Midbrain (tissue), 1 donor: Measurements from ENCODE around the gene FOSL2.

Experiments used
- DNase-seq: peaks from one replicate; lab custom pipeline; 2025; lab: John Stamatoyannopoulos, UW

FOSL2 gene

DNA sequence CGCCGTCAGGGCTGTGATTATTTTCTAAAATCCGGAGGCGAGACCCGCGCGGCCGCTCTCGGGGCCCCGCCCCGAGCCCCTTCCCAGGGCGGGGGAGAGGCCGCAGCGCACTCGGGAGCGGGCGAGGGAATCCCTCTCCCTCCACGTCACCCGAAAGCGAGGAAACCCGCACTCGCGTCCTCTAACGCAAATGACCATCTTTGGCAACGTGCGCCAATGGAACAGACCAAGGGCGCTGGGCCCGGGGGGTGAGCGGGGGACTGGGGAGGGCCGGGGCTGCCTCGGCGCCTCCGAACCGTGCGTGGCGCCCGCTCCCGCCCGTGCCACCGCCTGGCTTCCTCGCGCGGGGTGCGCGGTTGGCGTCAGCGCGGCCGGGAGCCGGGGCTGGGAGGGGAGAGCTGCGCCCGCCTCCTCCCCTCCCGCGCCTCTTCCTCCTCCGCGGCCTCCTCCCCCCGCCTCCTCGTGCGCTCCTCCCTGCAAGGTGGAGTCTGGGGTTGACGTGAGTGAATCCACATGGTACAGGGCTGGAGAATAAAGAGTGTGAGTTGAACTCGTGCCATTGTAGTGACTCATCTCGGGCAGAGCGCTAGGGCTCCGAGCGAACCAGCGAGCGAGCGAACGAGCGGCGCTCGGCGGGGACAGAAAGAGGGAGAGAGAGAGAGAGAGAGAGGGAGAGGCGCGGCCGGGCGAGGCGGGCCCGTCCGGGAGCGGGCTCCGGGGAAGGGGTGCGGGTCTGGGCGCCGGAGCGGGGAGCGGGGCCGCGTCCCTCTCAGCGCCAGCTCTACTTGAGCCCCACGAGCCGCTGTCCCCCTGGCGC lies at the start of gene FOSL2:
Gene FOSL2, plus strand, starts transcription at position 562 of the 817 bp plus-strand sequence. CDS start 863 bp downstream, outside the sequence.
- peak; percentile 92 for DNase-seq

DNA sequence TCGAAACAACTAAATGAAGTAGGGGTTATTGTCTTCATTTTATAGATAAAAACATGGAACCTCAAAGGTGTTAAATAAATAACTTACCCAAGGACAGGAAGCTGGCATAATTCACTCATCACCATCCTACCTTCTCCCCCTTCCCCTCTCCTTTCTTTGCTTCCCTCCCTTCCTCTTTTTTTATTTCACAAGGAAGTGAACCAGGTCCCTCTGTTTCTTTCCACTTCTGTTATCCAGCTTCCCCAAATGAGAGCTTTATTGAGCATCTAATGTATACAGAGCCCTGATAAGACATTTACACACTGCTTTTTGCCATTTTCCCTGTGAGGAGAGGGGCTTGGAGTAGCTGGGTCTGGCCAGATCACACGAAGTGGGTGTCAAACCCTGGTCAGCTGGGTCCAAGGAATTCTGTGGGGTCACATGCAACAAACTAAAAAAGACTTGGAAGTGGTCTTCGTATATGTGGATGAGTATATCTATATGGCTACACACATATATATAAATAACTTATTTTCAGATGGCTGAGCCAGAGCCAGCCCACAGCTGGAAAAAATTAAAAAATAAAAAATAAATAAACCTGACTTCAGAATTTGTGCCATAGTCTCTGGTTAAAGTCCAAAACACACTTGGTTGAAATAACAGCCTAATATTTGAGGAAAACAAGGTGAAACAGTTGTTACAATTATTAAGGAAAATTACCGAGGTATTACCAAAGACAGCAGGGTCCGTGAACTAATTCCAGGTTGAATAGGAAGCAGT lies 49.3 kb upstream of the FOSL2 start:
- no peak for DNase-seq

DNA sequence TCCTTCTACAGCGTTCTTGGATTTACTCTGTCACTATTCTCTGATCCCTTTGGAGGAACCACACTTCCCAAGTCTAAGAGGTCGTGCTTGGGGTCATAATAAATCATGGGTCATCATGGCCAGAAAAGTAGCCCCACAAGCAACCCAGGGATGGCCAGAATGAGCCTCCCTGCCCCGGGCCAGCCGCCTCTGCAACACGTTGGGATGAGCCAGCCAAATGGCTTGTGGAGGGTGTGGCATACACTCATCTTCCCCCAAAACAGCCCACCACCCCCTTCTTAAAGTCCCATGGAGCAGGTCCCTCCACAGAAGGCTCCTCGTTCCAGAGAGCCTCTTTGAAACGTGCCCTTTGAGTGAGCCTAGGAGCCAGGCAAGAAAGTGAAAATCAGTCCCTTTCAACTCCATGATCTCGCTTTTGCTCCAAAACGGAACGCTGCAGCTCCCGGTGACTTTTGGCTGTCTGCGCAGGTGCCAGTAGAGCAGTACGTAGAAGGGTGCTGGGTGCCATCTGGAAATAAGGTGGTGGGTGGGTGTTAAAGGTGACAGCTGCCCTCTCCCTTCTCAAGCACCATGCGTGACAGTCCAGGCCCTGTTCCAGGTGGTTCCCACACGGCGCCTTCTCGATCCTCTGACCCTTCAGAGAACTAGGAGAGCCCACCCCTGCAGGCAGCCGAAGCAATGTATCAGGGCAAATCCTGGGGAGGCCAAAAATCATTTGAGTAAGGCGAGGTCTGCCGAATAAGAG lies 48.5 kb upstream of the FOSL2 start:
- DNase-seq = no peak

DNA sequence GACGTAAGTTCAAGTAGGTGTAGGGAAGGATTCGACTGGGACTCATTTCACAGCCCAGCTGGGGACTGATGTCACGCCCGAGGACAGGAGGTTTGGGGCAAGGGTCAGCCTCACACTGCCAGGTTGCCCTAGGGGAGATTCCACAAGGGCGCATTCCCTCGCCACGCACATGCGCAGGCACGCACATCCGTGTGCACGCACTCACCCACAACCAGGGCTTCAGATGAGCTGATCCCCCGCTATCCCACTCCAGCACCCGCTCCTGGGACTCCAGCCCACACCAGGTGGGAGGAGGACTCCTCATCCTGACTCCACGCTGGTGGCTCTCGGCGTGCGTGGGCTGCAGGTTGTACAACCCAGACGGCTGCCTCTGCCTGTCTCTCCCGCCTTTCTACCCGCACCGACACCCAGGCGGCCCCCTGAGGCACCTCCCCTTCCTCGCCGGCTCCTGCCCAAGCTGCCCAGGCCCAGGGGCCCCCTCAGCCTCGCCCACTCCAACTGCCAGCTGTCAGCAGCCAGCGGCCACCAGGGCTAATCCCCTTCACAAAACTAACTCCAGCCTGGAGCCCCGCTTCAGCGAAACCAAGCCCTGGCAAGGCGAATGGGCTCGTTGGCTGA lies 47.8 kb upstream of the FOSL2 start:
- no peak for DNase-seq

DNA sequence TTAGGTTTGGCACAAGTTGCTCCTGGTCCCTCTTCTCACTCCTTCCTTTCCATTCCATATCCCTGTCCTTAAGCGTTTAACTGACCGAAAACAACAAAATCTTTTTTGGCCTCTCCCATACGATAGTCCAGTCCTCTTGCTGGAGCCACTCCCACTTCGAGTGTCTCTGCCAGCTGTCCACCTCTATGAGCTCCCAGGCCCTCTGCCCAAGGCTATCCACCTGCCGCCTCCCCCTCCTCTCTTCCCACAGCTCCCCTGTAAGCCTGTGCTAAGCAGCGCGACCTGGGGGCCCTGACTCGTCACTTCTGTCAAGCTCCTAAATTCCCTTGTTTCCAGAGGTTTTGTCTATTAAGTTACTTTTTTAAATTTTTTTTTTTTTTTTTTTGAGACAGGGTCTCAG lies 47.0 kb upstream of the FOSL2 start:
- DNase-seq = no peak

DNA sequence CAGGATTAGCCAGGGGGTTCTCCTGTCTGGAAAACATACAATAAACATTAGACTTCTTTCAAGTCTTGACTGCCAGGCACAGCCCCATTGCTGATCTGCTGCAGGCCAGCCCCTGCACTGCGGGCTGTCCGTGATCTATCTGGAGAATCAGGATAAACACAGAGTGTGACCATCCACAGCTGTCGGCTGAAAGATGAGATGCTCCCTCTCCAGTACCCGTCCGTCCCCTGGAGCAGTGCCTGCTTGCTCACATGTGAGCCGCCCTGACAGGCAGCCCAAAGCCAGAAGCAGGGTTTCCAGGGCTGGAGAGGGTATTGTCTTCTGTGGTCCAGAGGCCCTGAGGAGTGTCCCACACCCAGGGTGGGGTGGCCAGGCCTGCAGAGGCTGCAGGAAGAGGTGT lies 46.1 kb upstream of the FOSL2 start:
- no peak for DNase-seq

DNA sequence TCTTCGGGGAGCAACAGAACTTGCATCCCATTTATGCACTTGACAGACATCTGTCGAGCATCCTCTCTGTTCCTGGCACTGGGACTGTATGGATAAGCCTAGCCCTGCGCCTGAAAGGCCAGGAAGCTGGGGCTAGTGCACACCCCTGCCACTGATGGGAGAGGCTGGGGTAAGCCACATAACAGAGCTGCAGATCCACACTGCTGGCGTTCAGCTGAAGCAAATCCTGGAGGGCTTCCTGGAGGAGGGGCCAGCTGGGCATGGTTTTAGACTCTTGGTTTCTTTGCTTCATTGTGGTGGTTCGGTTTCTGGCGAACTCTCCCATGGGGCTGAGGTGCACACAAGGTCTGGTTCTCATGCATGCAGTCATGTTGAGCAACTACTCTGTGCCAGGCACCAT lies 45.5 kb upstream of the FOSL2 start:
- DNase-seq = no peak

DNA sequence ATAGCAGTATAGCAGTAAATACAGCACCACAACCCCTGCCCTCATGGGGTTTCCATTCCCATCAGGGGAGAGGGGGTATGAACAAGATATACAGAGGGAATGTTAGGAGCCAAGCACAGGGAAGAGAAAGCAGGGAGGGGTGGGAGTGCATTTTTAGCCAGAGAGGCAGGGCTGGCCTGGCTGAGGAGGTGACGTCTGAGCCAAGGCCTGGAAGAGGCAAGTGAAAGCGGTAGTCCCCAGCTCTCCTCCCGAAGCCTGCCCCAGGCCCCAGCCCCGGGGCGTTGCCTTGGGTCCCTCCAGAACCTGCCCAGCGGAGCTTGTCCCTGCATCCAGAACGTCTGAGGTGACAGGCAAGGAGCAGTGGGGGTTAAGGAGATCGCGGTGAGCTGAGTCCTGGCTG lies 45.1 kb upstream of the FOSL2 start:
- DNase-seq = no peak

DNA sequence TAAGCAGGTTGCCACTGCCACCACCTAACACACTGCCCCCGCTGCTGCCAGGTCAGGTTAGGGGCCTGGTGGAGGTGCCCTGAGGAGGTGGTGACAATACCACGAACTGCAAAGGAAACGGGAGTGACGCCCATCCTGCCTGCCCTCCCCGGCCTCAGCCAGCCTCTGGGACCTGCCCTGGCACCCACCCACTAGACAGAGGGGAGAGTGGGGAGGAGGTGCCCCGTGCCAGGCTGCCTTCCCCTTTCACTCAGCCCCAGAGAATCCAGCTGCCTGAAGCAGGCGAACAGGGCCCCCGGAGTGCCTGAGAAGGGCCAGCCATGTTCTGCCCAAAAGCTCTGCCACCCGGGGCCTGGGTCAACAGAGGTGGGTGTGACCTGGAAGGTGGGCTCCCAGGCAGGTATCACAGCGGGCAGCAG lies 44.5 kb upstream of the FOSL2 start:
- DNase-seq = no peak

DNA sequence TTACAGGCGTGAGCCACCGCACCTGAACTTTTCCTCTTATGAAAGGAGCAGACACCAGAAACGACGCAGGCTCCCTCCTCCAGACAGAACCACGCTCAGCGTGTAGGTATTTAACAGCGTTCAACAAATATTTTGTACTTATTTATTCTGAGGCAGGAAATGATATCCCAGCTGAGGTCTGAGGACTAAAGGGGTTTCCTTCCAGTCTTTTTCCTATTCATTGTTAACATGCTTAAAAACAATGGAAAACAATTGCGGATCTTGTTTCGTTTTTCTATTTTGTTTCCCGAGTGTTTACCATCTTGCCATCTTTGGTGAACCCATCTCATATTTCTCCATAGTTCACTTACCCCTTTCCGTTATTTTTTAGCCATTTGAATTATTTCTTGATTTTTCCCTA lies 43.7 kb upstream of the FOSL2 start:
- DNase-seq = no peak

DNA sequence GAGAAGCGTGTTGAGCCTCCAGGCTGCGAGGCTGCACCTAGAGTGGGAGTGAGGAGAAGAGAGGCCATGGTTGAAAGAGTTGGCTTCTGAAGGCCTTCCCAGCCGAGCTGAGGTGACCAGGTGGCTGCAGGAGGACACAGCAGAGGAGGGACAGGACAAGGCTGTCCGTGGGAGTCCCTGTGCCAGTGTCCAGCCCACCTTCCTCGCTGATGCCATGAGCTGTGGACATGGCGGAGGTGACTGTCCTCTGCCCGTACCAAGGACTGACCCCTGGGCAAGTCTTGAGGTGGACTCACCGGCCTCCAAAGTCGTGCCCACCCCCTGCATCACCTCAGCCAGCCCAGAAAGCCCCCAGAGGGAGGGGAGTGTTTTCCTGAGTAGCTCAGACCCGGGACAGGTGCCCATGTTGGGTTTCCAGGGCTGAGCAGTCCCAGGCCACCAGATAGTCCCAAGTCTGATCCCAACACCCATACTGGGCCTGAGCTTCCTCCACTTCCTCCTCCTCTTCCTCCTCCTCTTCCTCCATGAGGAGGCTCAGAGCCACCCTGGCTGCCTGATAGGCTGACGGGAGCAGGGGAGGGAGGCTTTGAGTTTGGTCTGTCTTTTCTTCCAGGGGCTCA lies 43.0 kb upstream of the FOSL2 start:
- DNase-seq = no peak

DNA sequence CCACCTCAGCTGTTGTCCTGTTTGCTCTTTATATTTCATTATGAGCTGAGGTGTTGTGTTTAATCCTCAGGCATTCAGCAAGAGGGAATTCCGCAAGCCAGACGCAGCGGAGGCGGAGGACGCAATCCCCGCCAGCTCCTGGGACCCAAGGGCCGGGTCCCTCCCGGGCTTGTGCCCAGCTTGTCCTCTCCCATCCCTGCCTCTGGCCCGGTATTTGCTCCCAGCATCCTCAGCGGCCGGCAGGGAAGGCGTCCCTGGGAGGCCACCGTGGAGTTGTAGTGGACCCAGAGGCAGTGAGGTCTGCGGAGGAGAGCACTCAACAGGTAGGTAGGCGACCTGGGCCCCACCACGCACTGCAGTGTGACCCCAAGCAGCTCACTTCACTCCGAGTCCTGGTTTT lies 42.5 kb upstream of the FOSL2 start:
- DNase-seq = no peak

DNA sequence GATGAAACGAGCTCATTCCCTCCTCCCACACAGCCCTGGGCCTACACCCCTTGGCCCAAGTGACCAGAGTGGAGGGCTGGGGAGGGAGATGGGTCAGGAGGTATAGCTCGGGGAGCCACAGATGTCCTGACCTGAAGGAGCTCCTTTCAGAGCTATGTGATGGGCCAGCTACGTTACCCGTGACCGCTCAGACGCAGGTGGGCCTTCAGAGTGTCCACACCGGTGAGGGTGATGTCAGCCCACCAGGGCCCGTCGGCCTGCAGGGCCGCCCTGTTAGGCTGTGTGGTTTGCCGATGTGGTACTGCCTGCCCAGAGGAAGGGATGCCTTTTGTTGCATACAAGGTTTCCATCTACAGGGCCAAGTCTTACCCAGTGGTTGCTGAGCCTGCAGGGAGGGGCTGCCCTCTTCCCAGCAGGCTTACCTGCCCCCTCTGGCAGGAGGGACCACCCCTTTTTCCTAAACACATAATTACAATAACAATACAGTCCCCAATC lies 41.8 kb upstream of the FOSL2 start:
- no peak for DNase-seq

DNA sequence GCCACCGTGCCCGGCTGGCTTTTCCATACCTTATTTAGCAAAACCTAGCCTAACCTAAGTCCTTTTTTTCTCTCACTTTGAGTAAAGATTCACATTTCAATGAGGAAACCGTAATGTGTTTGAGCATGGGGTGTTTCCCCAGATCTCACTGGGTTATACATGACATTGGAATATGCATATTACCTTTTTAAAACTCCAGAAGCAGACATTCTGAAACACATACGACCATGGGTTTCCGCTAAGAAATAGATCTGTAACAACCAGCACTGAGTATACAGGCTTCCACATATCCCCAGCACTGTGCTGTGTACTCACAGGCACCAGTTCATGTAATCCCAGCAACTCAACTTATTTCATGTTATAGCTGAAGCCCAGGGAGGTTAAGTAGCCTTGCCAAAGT lies 41.0 kb upstream of the FOSL2 start:
- no peak for DNase-seq

DNA sequence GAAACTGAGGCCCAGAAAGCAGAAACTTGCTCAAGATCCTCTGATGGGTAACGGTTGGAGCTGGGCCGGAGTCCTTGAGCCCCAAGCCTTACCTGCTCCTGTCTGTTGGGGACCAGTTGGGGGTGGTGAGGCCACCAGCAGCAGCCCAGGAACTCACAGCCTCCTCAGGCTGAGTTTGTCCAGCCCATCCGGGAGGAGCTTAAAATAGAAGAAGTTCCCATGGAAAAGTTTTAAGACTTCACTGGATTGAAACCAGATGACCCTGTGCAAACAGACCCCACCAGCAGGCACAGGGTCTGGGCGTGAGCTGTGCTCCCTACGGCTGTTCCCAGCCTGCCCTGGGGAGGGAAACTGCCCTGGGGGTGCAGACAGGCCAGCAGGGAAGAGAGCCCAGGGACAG lies 40.6 kb upstream of the FOSL2 start:
- no peak for DNase-seq

DNA sequence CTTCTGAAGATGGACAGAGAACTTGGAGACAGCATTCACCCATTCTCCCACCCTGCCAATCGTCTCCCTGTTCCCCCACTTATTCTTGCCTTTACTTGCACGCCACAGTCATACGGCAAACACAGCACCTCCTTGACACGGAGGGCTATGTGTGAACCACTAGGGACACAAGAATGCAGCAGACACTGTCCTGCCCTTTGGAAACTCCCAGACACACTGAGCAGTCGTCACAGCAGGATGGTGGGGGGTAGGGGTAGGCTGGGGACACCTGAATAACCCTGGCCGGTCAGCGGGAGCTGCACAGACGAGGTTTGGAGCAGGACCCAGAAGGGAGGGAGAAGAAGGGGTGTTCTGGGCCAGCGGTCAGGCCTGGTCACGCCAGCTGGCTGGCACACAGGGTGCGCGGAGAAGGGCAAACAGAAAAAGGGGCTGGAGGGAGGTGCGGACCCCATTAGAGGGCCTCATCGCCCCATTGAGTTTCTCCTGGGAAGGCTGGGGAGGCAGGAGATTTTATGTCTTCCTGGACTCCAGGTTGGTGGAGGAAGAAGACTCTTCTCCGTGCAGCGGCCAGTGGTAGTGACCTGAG lies 40.0 kb upstream of the FOSL2 start:
- no peak for DNase-seq

DNA sequence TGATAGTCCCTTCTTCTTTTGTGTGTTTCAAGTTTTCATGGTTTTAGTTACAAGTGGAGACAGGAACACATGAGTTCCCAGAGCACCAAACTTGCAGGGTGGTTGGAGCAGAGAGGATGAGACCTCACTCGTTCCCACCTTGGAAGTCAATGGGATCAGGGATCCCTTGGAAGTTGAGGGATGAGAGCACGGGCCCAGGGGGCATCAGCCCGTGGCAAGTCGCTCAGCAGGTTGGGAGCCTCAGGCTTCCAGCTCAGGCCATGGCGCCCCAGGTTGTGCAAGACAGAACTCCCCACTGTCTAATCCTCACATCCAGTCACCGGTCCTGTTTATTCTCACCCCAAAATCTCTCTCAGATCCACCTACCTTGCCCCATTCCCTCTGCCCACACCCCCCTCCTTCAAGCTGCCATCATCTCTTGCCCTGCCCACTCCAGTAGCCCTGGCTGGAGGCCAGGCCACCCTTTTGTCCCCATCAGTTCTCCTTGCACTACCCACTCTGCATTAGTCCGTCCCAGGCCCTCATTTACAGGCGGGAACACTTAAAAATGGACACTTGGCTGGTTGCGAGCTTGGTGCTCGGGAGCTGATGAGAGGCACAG lies 37.6 kb upstream of the FOSL2 start:
- no peak for DNase-seq

DNA sequence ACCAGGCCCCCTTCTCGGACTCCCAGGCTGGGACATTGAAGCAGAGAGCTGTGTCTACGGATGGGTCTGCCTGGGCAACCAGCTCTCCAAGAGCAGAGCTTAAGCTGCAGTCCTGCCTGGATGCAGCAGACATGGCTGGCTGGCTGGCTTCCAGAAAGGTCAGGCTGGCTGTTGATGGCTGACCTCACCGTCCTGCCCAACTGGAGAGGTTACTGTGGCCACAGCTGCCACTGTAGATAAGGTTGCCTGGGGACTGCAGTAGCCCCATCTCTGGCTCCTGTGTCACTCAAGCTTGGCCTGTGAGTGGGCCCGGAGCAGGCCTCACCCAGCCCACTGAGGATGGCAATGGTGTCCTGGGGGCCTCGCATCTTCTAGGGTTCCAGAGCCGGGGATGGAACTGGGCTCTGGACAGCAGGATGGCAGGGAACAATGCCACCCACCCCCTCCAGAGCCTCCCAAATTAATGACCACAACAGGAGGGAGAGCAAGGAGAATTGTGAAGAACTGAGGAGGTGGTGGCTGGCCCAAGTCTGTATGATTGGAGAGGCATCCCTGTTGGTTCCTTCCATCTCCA lies 37.0 kb upstream of the FOSL2 start:
- DNase-seq = no peak

DNA sequence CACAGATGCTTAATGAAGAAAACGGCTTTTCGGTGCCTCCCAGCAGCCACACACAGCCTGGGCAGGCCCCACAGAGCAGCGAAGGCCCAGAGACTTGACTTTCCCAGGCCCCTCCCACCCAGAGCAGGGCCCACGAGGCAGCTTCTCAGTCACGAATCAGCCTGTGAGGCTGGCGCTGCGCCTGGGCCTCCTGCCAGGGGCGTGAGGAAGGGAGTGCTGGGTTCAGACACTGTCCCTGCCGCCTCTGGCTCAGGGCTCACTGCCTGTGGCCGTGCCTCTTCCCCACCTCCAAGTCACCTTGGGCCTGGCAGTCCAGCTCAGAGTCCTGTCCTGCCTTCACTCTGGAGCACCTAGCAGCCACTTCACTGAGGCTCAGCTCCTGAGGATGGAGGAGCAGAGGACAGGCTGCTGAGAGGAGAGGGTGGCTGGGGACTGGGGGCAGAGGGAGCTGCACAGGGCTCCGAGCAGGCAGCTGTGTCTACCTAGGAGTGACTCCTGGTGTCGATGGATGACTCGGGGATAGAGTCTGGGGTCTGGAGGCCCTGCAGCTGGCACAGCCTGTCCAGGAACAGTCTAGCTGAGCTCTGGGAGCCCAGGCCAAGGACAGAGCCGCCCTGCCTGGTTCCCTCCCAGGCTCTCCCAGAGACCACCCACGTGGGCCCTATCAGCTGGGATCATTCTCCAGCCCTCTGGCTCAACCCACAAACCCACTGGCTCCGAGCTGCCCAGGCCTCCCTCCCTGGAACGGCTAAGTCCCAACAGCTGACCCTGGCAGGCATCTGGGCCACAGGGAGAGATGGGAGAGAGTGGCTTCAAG lies 36.4 kb upstream of the FOSL2 start:
- DNase-seq = peak; percentile 32

DNA sequence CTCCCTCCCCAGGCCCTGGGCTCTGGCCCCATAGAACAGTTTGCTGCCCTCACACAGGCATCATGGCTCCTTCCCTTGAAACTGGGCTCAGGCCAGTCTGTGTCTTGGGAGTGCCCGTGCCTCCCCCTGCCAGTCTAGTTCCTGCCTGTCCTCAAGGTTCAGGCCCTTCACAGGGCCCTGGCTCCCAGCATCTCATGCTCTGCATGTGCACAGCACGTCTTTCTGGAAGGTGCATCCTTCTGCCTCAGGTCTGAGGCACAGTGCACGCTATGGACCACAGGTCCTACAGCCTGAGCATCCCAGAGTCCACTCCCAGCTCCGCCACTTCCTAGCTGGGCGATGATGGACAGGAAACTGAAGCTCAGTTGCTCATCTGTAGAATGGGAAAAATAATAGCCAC lies 35.6 kb upstream of the FOSL2 start:
- no peak for DNase-seq
